Skin epidermis (tissue), 12 donors: ENCODE measurements around the gene PRR30.

Experiments used
- H3K27ac ChIP-seq, 21 experiments: fragments of 200-600 bp; sonication (generic) in 11 of 21; one replicate each; pipeline ENCODE4 v1.5.0; 2020; ENCODE audit warnings: mild to moderate bottlenecking in 3 of 21, inconsistent platforms in 2 of 21, moderate library complexity in 2 of 21
- H3K4me3 ChIP-seq, 7 experiments: fragments of 200-600 bp; sonication (generic) in 2 of 7; one replicate each; pipeline ENCODE4 v1.5.0; 2020; ENCODE audit warnings: inconsistent platforms in 2 of 7, mild to moderate bottlenecking in 2 of 7, moderate library complexity in 1 of 7

PRR30 gene

GRCh38 chr2:27158468-27158867 is 19.3 kb upstream of the PRR30 start:
- Histone ChIP-seq H3K27ac (no peak overlapping the region), H3K4me3 (no peak overlapping the region)

GRCh38 chr2:27155069-27155520 is 15.9 kb upstream of the PRR30 start:
- H3K27ac ChIP-seq: no peak overlapping the region
- no peak overlapping the region for H3K4me3 ChIP-seq

GRCh38 chr2:27154488-27154887 is 15.3 kb upstream of the PRR30 start:
- H3K27ac ChIP-seq: no peak overlapping the region

GRCh38 chr2:27152796-27153464 is 13.7 kb upstream of the PRR30 start:
- H3K4me3 ChIP-seq: no peak overlapping the region
- no peak overlapping the region for H3K27ac ChIP-seq

More at GRCh38 chr2:27154488-27154887, 15.3 kb upstream of the PRR30 start:
- no peak overlapping the region for H3K4me3 ChIP-seq

GRCh38 chr2:27152102-27152795 is 13.0 kb upstream of the PRR30 start:
- no peak overlapping the region for H3K27ac ChIP-seq

GRCh38 chr2:27150639-27151230 is 11.5 kb upstream of the PRR30 start:
- H3K27ac ChIP-seq: no peak overlapping the region
- H3K4me3 ChIP-seq: no peak overlapping the region

More at GRCh38 chr2:27152102-27152795, 13.0 kb upstream of the PRR30 start:
- H3K4me3 ChIP-seq: no peak overlapping the region

GRCh38 chr2:27149570-27150405 is 10.6 kb upstream of the PRR30 start:
- H3K27ac ChIP-seq: no peak overlapping the region
- no peak overlapping the region for H3K4me3 ChIP-seq

- Histone ChIP-seq H3K4me3 (no peak within 1 kb of the TSS), H3K27ac (no peak within 1 kb of the TSS)
Observed at GRCh38 chr2:27148801-27149439, 9.7 kb upstream of the PRR30 start, which contains the start of gene TCF23. TCF23 (plus strand) TSS chr2:27149004; CDS start chr2:27149134, 130 bp downstream.

GRCh38 chr2:27147935-27148334 is 8.7 kb upstream of the PRR30 start:
- no peak overlapping the region for H3K27ac ChIP-seq
- H3K4me3 ChIP-seq: no peak overlapping the region

GRCh38 chr2:27145682-27146081 is 6.5 kb upstream of the PRR30 start:
- Histone ChIP-seq H3K4me3 (no peak overlapping the region), H3K27ac (no peak overlapping the region)

GRCh38 chr2:27143285-27143684 is 4.1 kb upstream of the PRR30 start:
- Histone ChIP-seq H3K27ac (no peak overlapping the region), H3K4me3 (no peak overlapping the region)

- Histone ChIP-seq H3K4me3 (no peak overlapping the region), H3K27ac (no peak overlapping the region)
Observed at GRCh38 chr2:27138111-27138510, 1.1 kb downstream of the PRR30 start.

GRCh38 chr2:27137322-27137935 is 1.8 kb downstream of the PRR30 start:
- Histone ChIP-seq H3K27ac (no peak overlapping the region), H3K4me3 (no peak overlapping the region)

- Histone ChIP-seq H3K27ac (no peak overlapping the region), H3K4me3 (no peak overlapping the region)
Observed at GRCh38 chr2:27136751-27137150, 2.5 kb downstream of the PRR30 start.

GRCh38 chr2:27135478-27135955 is 3.7 kb downstream of the PRR30 start:
- Histone ChIP-seq H3K4me3 (no peak overlapping the region), H3K27ac (no peak overlapping the region)

GRCh38 chr2:27134781-27135477 is 4.3 kb downstream of the PRR30 start:
- peak overlapping the region; percentile 80 to 98 (median 97) for H3K4me3 ChIP-seq
- peak overlapping the region in 11 of 21 experiments; percentile 66 to 95 (median 88) for H3K27ac ChIP-seq

- H3K4me3 ChIP-seq: peak within 1 kb of the TSS; percentile 80 to 98 (median 97)
- peak within 1 kb of the TSS; percentile 78 to 98 (median 88) for H3K27ac ChIP-seq
Observed at GRCh38 chr2:27133905-27134780, 5.1 kb downstream of the PRR30 start, which contains the start of gene PREB. PREB (minus strand) TSS chr2:27134636; CDS start chr2:27134421, 215 bp downstream.
